ENCODE data around the gene SMLR1.

SMLR1 gene

DNA sequence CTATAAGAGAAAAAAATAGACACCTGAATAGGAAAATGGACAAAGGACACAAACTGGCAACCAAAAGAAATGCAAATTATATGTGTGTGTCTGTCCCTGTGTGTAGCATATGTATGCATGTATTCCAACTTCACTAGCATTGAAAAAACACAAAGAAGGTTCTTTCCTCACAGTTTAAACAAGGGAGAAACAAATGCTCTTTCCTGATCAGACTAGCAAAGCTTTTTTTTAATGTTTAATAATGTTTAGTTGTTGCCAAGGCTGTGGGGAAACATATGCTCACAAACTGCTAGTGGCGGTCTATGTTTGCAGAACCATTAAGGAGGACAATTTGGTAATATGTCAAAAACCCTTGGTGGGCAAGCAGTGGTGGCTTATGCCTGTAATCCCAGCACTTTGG lies 22.4 kb downstream of the SMLR1 start:
- no peak for DNase-seq

GRCh38 chr6:130851026-130851425 lies 23.8 kb downstream of the SMLR1 start:
- no peak for DNase-seq

DNA sequence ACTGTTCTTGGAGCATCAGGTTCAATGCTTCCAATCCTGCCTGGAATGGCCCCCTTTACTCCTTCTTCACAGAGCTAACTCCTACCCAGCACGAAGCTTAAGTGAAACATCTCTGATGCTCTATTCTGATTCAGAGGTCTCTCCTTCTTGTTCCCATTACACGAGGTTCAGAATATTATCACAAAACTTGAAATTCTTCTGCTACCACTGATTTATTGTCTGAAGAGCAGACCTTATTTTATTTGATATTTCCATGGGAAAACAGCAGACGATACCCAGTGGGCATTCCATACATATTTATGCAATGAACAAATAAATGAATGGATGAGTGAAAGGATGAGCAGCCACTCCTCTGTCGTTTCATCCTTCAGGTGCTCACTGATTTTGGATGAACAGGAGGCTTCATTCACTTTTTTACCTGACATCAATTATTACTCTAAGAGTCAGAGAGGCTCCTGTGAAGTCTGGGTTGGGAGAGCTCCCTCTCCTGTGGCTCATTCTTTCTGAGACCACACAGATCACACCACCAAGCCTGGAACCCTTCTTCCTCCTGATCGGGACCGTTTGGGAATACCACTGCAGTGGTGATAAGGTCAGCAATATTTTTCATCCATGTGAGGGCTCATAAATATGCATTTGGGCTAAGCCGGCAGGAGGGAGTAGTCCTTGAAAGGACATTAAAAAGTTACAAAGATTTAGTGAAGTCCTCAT lies 25.8 kb downstream of the SMLR1 start:
- DNase-seq: no peak

DNA sequence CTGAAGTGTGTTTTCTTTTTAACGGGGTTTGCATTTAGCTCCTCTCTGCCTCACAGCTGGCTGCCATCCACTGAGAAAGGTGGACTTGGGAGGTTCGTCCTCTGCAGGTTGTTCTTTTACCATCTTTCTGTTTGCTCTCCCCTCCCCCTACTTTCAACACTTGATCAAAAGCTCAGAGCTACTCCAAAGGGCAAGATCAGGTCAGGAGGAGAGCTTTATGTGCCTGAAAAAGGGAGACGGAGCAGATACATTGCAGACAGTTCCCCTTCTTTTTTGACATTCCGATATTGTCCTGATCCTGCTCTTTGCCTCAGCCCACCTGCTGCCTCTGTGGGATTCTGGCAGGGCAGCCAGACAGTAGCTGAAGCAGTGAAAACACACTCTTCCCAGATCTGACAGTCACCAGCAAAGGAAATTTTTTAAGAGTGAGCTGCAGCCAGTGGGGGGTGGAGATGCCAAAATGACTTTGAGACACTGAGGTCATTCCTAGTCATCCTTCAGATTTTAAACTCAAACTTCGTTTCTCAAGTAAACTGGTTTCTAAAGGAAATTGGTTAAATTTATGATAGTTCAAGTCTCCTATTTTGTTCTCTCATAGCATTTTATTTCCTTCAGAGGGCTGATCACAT lies 26.5 kb downstream of the SMLR1 start:
- DNase-seq: no peak

- no peak for DNase-seq
These were observed 30.8 kb downstream of the SMLR1 start for GRCh38 chr6:130858054-130858453.

DNA sequence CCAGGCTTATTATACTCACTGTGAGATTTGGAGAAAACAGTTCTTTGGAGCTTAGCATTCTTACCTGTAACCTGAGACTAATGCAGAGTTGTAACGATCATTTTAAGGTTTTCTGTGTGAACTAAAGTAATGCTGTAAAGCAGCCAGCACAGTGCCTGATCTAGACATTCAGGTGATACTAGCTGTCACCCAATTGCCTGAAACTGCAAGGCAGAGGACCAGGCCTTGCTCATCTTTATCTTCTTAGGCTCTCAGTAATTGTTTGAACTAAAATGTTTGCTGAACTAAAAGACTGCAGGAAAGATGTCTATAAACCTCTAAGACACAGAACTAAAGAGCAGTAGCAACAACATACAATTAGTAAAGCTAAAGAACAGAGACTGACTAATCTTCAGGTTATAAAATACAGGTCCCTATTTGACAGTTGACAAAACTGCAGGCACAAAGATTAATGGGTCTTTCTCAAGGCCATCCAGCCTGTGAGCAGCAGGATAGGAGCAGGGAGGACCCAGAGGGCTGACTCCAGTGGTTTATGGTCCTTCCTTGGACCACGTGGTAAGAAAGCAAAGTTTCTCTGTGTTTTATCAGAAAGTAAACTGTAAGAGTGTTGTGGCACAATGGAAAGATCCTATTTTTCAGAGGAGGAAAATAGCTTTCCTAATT lies 31.4 kb downstream of the SMLR1 start:
- no peak for DNase-seq

- DNase-seq: no peak
These were observed 32.1 kb downstream of the SMLR1 start for GRCh38 chr6:130859161-130859867.

GRCh38 chr6:130862370-130862769 lies 35.2 kb downstream of the SMLR1 start:
- no peak for DNase-seq

DNA sequence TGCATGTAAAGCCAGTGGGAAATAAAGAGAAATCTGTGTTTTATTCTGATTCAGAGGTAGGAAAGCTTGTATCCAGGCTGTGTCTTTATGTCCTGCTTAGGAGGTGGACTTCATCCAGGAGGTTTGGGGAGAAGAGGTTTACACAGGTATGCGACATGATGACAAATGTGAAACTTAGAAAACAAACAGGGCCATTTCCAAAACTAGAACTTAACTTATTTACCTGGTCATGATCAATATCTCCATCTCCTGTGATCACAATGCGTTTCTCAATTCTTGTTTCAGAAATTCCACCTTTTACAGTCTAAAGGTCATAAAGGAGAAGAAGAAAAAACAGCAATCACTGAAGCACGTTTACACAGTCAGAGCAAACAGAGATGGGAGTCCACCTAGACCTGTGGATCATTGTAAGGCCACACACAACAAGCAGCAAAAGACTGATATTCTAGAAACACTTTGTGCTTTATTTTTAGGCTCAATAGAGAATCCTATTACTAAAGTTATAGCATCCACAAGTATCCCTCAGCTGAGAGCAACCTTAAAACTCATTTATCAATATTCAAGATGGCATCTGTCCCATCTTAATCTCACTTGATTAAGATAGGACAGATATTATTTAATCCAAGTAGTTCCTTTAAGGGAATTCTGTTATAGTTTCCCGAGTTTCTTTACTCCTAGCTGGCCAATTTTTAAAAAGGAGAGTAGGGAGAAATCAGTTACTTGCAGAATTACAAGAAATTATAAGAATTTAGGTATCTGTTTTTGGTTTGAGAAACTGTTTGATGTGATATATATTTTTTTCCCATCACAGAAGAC lies 36.4 kb downstream of the SMLR1 start:
- no peak for DNase-seq

DNA sequence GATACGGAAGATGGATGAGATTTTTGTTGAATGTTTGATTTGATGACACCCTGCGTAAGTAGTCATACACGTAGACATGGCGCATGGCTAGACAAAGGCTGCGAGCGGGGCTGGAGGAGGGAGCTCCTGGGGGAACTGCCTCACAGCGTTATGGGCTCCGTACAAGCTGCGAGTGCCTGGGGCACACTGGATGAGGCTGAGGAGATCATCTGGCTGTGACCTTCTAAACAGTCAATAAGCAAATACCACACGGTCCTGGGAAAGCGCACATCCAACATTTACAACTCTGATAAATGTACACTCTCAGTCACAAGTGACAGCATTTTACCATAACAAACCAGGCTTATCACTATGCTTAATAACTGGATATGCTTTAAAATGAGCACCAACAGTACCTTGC lies 37.1 kb downstream of the SMLR1 start:
- no peak for DNase-seq

DNA sequence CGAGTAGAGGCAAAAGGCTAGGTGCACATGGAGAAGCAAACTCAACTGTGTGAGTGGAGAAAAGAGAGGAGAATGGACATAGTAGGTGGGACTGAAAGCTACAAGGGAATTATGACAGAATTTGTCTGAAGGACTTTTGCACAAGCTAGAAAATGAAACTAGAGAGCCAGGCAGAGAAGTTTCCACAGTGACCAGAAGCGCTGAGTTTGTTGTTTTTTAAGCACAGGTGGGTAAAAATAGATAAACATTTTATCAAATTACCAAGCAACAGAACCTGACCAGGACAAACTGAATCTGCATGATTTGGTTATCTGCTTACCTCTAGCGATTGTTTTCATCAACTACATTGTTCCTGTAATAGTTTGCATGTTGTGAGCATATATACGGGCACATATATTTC lies 38.6 kb downstream of the SMLR1 start:
- no peak for DNase-seq

DNA sequence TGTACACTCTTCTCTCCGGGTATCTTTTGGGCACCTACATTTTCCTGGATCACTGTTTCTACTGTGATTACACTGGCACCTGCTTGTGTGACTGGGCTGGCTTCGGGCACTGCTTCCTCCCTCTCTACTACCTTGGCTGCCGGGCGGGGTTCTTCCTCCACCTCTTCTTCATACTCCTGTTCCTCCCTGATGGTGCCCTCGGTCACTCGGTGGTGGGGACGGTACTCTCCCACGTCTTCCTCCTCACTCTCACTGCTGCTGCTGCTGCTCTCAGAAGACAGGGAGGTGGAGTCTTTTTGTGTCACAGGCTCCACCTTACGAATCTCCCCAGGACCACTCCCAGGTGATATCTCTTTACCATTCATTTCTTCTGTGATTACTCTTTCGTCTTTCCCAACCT lies 42.5 kb downstream of the SMLR1 start:
- no peak for DNase-seq

DNA sequence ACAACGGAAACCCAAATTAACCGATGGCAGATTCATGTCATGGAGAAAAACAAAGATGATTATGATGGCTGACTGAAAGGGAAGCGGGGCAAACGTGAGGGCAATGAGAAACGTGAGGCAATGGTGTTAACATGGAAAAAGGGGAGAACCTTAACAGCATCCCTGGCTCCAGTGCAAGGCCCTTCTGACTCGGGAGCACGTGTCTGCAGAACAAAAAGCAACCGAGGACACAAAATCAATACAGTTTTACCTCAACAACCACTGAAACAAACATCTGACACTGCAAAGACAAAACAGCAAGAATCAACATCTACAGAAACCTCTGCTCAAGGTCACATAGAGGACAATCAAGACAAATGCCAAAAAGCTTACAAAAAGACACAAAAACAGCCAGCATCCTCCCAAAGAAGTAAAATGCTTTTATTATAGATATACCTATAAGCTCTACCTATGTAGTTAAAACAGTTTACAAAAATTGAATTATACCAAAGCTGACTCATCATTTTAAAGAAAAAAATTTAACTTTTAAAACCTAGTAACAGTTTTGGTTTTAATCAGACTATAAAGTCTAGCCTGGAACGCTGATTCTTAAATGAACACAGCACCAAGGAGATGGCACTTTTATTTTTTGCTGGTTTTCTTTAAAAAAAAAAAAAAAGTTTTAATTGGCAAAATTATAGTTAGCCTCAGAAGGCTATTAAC lies 43.1 kb downstream of the SMLR1 start:
- DNase-seq: no peak

GRCh38 chr6:130872250-130873095 lies 45.3 kb downstream of the SMLR1 start:
- peak in 33 of 56 donors; percentile 5 to 80 (median 33) for DNase-seq

DNA sequence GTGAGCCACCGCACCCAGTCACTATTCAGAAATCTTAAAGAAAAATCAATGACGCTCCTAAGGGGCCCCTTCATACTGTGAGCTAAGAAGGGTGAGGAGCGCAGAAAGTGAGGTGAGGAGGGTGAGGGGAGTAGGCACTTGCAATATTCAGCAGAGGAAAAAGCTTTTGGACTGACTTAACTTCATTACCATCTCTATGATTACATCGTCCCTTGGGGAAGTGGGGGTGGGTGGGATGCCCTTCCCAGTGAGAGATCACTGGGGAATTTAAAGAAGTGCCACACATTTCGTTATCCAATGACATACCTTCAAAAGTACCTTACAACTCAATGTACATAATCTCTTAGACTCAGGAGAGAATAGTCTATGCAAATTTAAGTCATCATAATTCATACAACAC lies 46.5 kb downstream of the SMLR1 start:
- DNase-seq: no peak

DNA sequence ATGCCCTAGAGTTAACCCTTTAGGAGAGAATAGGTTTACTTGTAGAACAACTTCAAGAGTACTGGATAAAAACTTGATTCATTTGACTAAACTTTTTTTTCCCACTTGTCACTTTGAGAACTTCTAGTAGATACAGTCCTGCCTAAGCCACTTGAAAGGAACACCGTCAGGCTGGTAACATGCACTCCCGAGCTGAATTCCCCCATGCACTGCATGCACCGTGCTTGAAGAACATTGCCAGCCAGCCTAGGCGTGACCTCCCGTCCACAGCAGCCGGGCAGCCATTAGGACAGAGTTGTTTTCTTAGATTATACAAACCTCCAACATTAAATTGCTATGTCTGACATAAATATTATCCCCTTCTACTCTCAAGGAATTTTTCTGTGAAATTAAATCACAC lies 52.6 kb downstream of the SMLR1 start:
- DNase-seq: no peak

DNA sequence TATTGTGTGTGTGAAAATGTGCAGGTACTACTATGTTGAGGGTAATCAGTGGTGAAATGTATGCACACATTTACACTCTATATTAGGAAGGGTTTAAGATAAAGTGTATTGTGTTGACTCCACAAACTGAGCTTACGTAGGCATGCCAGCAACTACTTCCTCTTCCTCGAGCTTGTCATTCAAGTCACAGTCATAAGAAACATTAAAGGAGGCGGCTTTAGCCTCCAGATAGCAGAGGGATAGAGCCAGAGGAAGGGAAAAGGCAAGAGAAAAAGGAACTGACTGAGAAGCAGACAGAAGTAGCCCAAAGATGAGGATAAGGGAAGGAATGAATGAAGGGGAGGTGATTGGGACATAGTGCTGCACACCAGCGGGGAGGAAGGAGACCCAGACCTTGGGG lies 55.2 kb downstream of the SMLR1 start:
- peak in 1 of 56 donors; percentile 4 for DNase-seq

DNA sequence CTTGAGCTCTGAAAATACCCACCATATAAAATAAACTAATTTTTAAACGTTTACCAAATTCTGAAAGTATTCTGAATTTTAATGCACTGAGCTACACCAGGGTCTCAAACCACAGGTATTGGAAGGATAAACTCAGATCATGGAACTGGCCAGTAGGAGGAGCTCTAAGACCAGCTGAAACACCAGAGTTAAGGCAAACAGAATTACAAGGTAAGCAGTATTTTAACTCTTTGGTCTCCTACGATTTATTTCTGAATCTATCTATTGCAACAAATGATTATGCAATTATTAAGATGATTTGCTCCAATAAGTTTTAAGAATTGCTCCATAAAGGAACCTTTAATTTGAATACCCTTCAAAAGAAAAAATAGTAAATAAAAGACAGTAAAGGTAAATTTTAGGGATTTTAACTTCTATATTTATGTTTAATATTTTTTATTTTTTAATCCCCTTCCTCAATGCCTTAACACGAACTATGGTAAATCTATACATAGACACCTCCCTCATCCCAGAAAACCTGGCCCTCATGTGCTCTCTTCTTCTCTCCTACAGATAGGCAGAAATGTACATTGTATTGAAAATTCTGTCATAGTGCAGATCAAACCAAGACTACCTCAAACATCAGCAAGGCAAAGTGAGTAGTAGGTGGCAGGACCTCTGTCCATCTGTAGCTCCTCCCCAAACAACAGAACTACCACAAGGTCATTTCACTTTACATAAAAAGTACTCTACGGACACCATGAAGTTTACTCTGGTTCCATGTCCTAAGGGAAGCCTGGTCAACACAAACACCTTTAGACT lies 58.4 kb downstream of the SMLR1 start:
- DNase-seq: peak in 37 of 56 donors; percentile 5 to 90 (median 42)

Measured in amygdala (tissue), 56 donors.